VCaP (cell line): Measurements from ENCODE around the gene LHPP.

ENCODE experiments used
- H3K27ac ChIP-seq: fragments of 450-650 bp; 2 replicates; pipeline ENCODE4 v1.5.1; 2017
- CTCF ChIP-seq: fragments of 450-650 bp; conservative IDR thresholded peaks from 2 replicates; pipeline ENCODE4 v1.5.1; 2017; ENCODE audit warnings: mild to moderate bottlenecking, moderate library complexity

LHPP gene

GRCh38 chr10:124461642-124462347 lies at the start of gene LHPP:
TSS of gene LHPP (plus strand) at chr10:124461823. CDS start at chr10:124461863, 40 bp downstream.
- peak; percentile 27 for TF ChIP-seq CTCF
- H3K27ac ChIP-seq: peak within 1 kb of the TSS; percentile 67

- no peak for TF ChIP-seq CTCF
- H3K27ac ChIP-seq: no peak overlapping the region
Observed at GRCh38 chr10:124414076-124414475, 47.5 kb upstream of the LHPP start.

- no peak for TF ChIP-seq CTCF
- H3K27ac ChIP-seq: no peak overlapping the region
Observed at GRCh38 chr10:124415210-124415609, 46.4 kb upstream of the LHPP start.

- no peak overlapping the region for H3K27ac ChIP-seq
- no peak for TF ChIP-seq CTCF
Observed at GRCh38 chr10:124416733-124417132, 44.9 kb upstream of the LHPP start.

- peak overlapping the region; percentile 37; the same call in 1 of the 2 replicates for H3K27ac ChIP-seq
- TF ChIP-seq CTCF: no peak
Observed at GRCh38 chr10:124417895-124418725, 43.5 kb upstream of the LHPP start.

GRCh38 chr10:124418726-124419501 lies 42.7 kb upstream of the LHPP start, which contains the start of gene OAT:
TSS of gene OAT (minus strand) at chr10:124418923. CDS start at chr10:124412171, 6,752 bp downstream.
- peak within 1 kb of the TSS; percentile 37; the same call in 1 of the 2 replicates for H3K27ac ChIP-seq
- peak; percentile 32 for TF ChIP-seq CTCF

GRCh38 chr10:124419635-124420034 lies 42.0 kb upstream of the LHPP start:
- no peak overlapping the region for H3K27ac ChIP-seq
- TF ChIP-seq CTCF: no peak
